Stimulated activated effector memory CD8-positive, alpha-beta T cell treated with anti-CD3 and anti-CD28 coated beads, Interleukin-12 subunit alpha, Interleukin-12 subunit beta, amount 100 ng/mL, for 72 hours (primary cell): ENCODE measurements around the gene GMDS.

Experiments used
- ATAC-seq: fragments of 150-1000 bp; cut with Tn5 transposase; 2 replicates; pipeline ENCODE4 v1.10.0; 2021
- DNase-seq, 2 donors: peaks; one replicate each; pipeline ENCODE4 v3.0.0; 2021 to 2022; ENCODE audit warnings: low spot score in 2 of 2
- H3K27ac Mint-ChIP-seq: one replicate; pipeline ENCODE4 v1.8.0; 2022; ENCODE audit warnings: mild to moderate bottlenecking, mixed read lengths
- H3K36me3 Mint-ChIP-seq: one replicate; pipeline ENCODE4 v1.8.0; 2022; ENCODE audit warnings: mild to moderate bottlenecking, mixed read lengths
- H3K4me1 Mint-ChIP-seq: one replicate; pipeline ENCODE4 v1.8.0; 2022; ENCODE audit warnings: mixed read lengths
- H3K4me3 Mint-ChIP-seq: one replicate; pipeline ENCODE4 v1.8.0; 2022; ENCODE audit warnings: mild to moderate bottlenecking, mixed read lengths
- H3K9me3 Mint-ChIP-seq: one replicate; pipeline ENCODE4 v1.8.0; 2022; ENCODE audit warnings: mixed read lengths

The GMDS gene

DNA sequence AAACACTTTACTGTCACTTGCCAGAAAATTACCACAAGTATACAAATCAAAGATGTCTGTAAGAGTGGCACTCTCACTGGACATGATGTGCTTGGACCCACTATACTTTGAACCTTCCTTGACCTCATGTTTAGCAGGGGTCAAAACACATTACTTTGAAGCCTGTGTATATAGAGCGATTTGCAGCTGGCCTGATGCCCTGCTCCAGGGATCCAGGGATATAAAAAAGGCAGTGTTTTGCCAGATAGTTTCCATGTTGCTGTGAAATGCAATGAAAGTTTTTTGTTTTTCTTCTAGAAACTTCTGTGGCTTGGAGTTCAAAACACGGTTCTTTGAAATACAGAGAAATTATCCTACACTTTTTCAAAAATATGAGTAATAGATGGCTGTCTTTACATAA is 470.0 kb downstream of the GMDS start:
- Mint-ChIP-seq H3K4me1 (peaks cover 25% of the 10 kb centered on the region), H3K4me3 (no peak overlapping the region), H3K9me3 (no peaks in the 10 kb centered on the region), H3K36me3 (peaks cover 7% of the 10 kb centered on the region), H3K27ac (no peak overlapping the region)
- ATAC-seq (no peak), DNase-seq (no peak)

DNA sequence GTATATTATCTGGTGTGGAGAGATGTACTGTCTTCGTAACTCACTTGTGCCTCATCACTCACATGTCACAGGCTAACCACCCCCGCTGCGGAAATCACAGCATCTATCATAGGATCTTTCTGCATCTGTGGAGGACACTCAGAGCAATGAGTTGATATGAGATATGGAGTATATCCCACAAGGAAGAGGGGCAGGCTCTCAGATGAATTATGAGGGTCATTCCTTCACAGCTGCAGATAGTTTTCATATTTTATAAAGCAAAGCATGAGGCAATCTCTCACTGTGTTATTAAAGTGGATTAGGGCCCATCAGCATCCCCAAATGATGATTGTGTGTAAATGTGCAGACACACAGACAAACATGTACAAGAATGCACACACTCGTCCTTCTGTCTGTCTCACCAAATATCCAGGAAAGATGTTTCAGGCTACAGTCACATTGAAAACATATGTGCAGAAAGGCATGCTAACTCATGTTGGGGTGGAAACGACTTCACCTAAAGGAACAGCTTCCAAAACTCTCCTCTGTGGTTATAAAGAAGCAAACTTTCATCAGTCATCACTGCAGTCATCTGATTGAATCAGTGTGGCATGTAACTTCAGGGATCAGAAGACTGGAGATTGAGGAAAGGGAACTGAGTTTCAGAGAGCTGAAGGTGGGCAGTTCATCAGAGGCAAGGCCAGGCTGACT is 471.0 kb downstream of the GMDS start:
- Mint-ChIP-seq H3K4me3 (no peak overlapping the region), H3K4me1 (peaks cover 32% of the 10 kb centered on the region), H3K9me3 (no peaks in the 10 kb centered on the region), H3K36me3 (peaks cover 7% of the 10 kb centered on the region), H3K27ac (no peak overlapping the region)
- DNase-seq (no peak), ATAC-seq (no peak)

DNA sequence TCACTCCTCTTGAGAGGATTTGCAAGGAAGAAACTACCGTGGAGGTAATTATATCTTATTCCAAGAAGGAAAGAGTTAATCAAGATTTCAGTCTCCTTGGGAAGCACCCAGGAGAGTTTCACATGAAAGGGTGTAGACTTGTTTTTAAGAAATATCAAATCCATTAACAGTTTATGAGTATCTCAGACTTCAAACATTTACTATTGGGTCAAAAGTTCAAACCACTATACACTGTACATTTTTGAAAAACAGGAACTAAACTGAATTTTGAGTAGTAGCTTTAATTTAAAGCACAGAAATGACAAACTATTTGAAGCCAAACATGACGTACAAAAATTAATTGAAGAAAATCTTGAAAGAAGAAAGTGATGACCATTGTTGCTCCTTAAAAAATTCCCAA is 471.7 kb downstream of the GMDS start:
- Mint-ChIP-seq H3K9me3 (no peaks in the 10 kb centered on the region), H3K4me1 (peaks cover 32% of the 10 kb centered on the region), H3K36me3 (peaks cover 7% of the 10 kb centered on the region), H3K4me3 (no peak overlapping the region), H3K27ac (no peak overlapping the region)
- ATAC-seq (no peak), DNase-seq (no peak)

- H3K27ac Mint-ChIP-seq: no peak overlapping the region
- H3K4me1 Mint-ChIP-seq: peaks cover 32% of the 10 kb centered on the region
- no peaks in the 10 kb centered on the region for H3K9me3 Mint-ChIP-seq
- no peak overlapping the region for H3K4me3 Mint-ChIP-seq
- ATAC-seq (peak; percentile 94), DNase-seq (peak; percentile 22 to 66)
- H3K36me3 Mint-ChIP-seq: peaks cover 7% of the 10 kb centered on the region
These were observed 474.3 kb downstream of the GMDS start for GRCh38 chr6:1770968-1771723.

DNA sequence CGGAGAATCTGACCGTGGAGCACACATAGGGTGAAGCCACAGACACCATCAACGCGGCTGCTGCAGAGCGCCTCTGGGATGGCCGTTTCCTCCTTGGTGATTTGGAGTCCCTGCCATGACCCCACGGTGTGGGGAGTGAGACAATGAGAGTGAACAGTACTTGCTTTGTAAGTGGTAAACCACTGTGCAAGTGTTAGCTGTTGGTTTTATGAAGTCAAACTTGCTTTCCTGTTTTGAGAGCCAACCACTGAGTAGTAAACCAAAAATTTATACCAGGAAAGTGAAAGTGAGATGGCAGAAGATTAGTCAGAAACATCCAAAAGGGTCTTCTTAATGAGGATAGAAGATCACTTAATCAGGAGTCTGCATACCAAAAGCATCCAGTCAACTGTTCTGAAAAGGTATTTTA is 475.0 kb downstream of the GMDS start:
- Mint-ChIP-seq H3K9me3 (no peaks in the 10 kb centered on the region), H3K36me3 (peaks cover 7% of the 10 kb centered on the region), H3K4me1 (peaks cover 32% of the 10 kb centered on the region), H3K4me3 (peak overlapping the region; percentile 32), H3K27ac (no peak overlapping the region)
- peak; percentile 91 for ATAC-seq
- peak in 1 of 2 donors; percentile 72 for DNase-seq

DNA sequence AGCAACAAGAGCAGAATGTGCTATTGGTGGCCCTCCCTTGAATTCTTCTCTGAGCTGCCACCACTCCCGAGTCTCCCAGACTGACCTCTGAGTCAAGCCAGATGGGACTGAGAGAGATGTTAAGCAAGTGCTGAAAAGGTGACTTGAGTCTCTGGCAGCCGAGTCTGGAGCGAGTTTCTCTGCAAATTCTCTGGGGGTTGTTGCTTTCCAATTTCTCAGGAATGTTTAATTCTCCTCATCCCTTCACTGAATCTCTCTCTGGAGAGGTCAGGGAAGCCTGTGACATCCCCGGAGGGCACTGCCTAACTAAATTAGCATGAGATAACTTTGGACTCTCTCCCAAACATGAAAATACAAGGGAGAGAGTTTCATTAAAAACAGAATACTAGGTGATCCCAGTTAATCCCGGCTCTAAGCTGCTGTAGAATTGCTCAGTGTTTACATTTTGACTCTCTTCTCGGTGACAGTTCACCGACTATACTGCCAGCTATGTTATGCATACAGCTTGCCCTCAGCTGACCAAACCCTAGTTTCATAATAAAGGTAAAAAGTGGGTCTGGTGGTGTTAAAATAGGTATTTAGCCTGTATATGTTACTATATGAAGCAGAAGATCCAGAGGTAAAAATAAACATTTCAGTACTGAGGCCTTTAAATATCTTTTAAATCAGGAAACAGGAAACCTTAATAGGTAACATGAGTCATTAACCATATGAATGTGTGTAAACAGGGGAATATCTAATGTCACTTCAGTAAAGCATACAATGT is 477.7 kb downstream of the GMDS start:
- Mint-ChIP-seq H3K27ac (no peak overlapping the region), H3K9me3 (no peaks in the 10 kb centered on the region), H3K4me1 (peaks cover 21% of the 10 kb centered on the region), H3K36me3 (peaks cover 12% of the 10 kb centered on the region), H3K4me3 (no peak overlapping the region)
- DNase-seq (no peak), ATAC-seq (no peak)

GRCh38 chr6:1766654-1767053 is 478.8 kb downstream of the GMDS start:
- no peak for DNase-seq
- H3K27ac Mint-ChIP-seq: no peak overlapping the region
- no peak overlapping the region for H3K4me3 Mint-ChIP-seq
- H3K36me3 Mint-ChIP-seq: peaks cover 11% of the 10 kb centered on the region
- H3K9me3 Mint-ChIP-seq: no peaks in the 10 kb centered on the region
- ATAC-seq: no peak
- peaks cover 18% of the 10 kb centered on the region for H3K4me1 Mint-ChIP-seq

GRCh38 chr6:1765160-1765903 is 480.1 kb downstream of the GMDS start:
- Mint-ChIP-seq H3K9me3 (no peaks in the 10 kb centered on the region), H3K4me3 (no peak overlapping the region), H3K27ac (no peak overlapping the region), H3K36me3 (peaks cover 5% of the 10 kb centered on the region), H3K4me1 (peaks cover 6% of the 10 kb centered on the region)
- DNase-seq (no peak), ATAC-seq (no peak)

DNA sequence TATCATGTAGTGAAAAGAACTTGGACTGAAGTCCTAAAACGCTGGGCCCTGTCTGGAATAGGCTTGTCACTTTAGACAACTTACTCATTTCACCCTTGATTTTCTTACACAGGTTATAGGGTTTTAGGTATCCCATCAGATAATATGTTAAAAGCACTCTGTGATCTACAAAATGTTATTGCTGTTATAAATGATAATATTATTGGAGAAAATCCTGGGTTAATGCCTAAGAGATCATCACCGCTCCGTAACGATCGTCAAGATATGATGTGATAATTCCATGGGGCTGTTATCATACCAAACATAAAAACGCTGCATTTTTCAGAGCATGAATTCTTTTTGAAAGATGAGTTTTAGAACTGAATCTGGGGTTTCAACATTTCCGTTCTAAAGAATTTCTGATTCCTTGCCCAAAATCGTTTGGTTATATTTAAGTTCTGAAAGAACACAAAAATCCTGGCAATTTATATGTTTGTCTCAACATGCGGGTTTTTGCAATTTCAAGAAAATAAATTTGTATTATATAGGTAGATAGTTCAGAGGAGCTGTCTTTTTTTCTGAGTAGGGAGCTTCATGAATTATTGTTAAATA is 480.9 kb downstream of the GMDS start:
- Mint-ChIP-seq H3K4me3 (no peak overlapping the region), H3K36me3 (peaks cover 5% of the 10 kb centered on the region), H3K27ac (no peak overlapping the region), H3K4me1 (no peaks in the 10 kb centered on the region), H3K9me3 (no peaks in the 10 kb centered on the region)
- DNase-seq (no peak), ATAC-seq (no peak)

DNA sequence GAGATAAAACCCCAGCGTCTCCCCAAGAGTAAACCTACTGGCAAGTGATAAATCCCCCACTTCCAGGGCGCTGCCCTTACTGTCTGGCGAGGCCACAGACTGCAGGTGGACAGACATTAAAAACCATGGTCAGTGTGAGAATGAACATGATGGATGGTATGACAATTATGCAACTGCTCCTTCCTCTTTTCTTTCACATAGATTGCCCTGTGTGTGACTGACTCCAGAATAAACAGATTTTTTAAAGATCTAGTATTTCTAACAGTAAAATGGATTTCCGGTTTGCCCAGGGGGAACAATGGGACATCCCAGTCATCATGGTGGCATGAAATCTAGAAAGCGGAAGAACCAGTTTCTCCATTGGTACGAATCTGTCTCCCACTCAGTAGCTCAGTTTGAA is 482.0 kb downstream of the GMDS start:
- DNase-seq (no peak), ATAC-seq (no peak)
- Mint-ChIP-seq H3K9me3 (no peaks in the 10 kb centered on the region), H3K4me3 (no peak overlapping the region), H3K27ac (no peak overlapping the region), H3K36me3 (peaks cover 5% of the 10 kb centered on the region), H3K4me1 (no peaks in the 10 kb centered on the region)

DNA sequence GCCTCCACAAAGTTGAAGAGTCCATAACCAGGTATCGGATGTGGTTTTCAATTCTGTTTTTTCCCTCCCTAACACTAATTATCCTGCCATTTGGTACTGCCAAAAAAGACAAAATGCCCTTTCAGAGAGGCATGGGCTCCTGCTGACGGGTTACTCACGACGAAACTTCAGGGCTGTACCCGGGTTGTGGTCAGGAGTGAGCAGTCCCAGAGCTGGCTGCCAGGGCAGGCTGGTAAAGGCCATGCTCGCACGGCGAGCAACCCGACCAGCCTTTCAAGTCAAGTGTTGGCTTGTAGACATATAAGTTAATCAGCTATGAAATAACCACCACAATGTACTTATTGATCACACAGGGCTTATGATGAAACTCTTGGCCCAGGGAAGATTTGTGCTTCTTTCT is 483.2 kb downstream of the GMDS start:
- peaks cover 5% of the 10 kb centered on the region for H3K36me3 Mint-ChIP-seq
- H3K9me3 Mint-ChIP-seq: no peaks in the 10 kb centered on the region
- H3K4me3 Mint-ChIP-seq: no peak overlapping the region
- no peak overlapping the region for H3K27ac Mint-ChIP-seq
- DNase-seq (no peak), ATAC-seq (no peak)
- H3K4me1 Mint-ChIP-seq: no peaks in the 10 kb centered on the region

DNA sequence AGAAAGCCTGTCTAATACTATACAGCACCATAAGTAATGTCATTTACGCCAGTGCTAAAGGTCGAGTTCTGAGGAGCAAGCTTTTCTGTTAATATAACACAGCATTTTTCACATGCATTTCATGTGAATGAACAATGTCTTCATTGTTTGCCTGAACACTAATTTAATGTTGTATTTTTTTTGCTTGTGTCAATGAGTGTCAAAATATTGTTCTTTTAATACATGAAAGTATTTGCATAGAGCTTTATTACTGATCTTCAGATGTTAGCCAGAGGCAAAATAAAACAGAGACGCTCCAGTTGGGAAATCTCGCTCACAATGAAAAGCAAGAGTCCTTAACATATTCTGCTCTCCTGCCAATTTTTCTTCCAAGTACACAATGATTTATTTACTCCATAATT is 483.9 kb downstream of the GMDS start:
- H3K4me1 Mint-ChIP-seq: no peaks in the 10 kb centered on the region
- H3K27ac Mint-ChIP-seq: no peak overlapping the region
- no peaks in the 10 kb centered on the region for H3K9me3 Mint-ChIP-seq
- H3K36me3 Mint-ChIP-seq: peaks cover 5% of the 10 kb centered on the region
- ATAC-seq (no peak), DNase-seq (no peak)
- no peak overlapping the region for H3K4me3 Mint-ChIP-seq

- H3K4me1 Mint-ChIP-seq: no peaks in the 10 kb centered on the region
- H3K27ac Mint-ChIP-seq: no peak overlapping the region
- H3K36me3 Mint-ChIP-seq: peaks cover 5% of the 10 kb centered on the region
- ATAC-seq (no peak), DNase-seq (no peak)
- no peaks in the 10 kb centered on the region for H3K9me3 Mint-ChIP-seq
- H3K4me3 Mint-ChIP-seq: no peak overlapping the region
These were observed 484.5 kb downstream of the GMDS start for GRCh38 chr6:1760876-1761275.

- DNase-seq (no peak), ATAC-seq (no peak)
- Mint-ChIP-seq H3K36me3 (peaks cover 5% of the 10 kb centered on the region), H3K4me3 (no peak overlapping the region), H3K4me1 (no peaks in the 10 kb centered on the region), H3K9me3 (no peaks in the 10 kb centered on the region), H3K27ac (no peak overlapping the region)
These were observed 485.5 kb downstream of the GMDS start for GRCh38 chr6:1759870-1760269.
